IMR-90 (cell line): Measurements from ENCODE around the gene SLC9A3. TPM values are rescaled to one million over a fixed set of nuclear protein-coding genes. Genes with fewer than 3 reads are reported as not detected.

Experiments
- ATAC-seq: fragments of 200-7000 bp; cut with Tn5 transposase; 2 replicates; pipeline ENCODE4 v1.9.1; 2020; ENCODE audit warnings: low read depth, mild to moderate bottlenecking, moderate library complexity
- BruUV-seq: library from RNA; stranded (reverse); fragments of 400-500 nt; replicated peaks from 2 replicates; lab custom pipeline; 2021; lab: Mats Ljungman, UMichigan
- CTCF ChIA-PET: fragments of 300-600 bp; formaldehyde crosslinking; extraction: SDS; loops from one replicate; lab custom pipeline; 2021; ENCODE audit warnings: antibody characterized with exemption; lab: Yijun Ruan, JAX
- POLR2A ChIA-PET: fragments of 300-600 bp; sonication (Branson Sonifier 250); formaldehyde crosslinking; loops from one replicate; lab custom pipeline; 2022; ENCODE audit warnings: antibody characterized with exemption; ENCODE audit not compliant: unreplicated experiment; lab: Charles Lee
- DNase-seq: peaks from one replicate; pipeline ENCODE4 v3.0.0; 2013
- H2AFZ ChIP-seq: replicated peaks from 2 replicates; pipeline ENCODE3; 2013; ENCODE audit warnings: low read length, mild to moderate bottlenecking; ENCODE audit not compliant: poor library complexity
- H2AK5ac ChIP-seq: 2 replicates; pipeline ENCODE4 v1.6.1; 2013; ENCODE audit warnings: low read depth, low read length, inconsistent platforms
- H2AK9ac ChIP-seq: replicated peaks from 2 replicates; pipeline ENCODE3; 2013; ENCODE audit warnings: mild to moderate bottlenecking, low read depth, low read length, moderate library complexity; ENCODE audit not compliant: poor library complexity
- H2BK120ac ChIP-seq: 2 replicates; pipeline ENCODE4 v1.6.1; 2013; ENCODE audit warnings: low read depth, low read length, inconsistent platforms
- H2BK15ac ChIP-seq: 3 replicates; pipeline ENCODE4 v1.6.1; 2013; ENCODE audit warnings: low read depth, low read length, inconsistent platforms
- H2BK20ac ChIP-seq: 2 replicates; pipeline ENCODE4 v1.6.1; 2013; ENCODE audit warnings: low read depth, mild to moderate bottlenecking, inconsistent platforms, low read length, moderate library complexity
- H2BK5ac ChIP-seq: 2 replicates; pipeline ENCODE4 v1.6.1; 2013; ENCODE audit warnings: mild to moderate bottlenecking, low read depth, low read length, inconsistent platforms; ENCODE audit not compliant: poor library complexity, severe bottlenecking
- H3K14ac ChIP-seq: replicated peaks from 2 replicates; pipeline ENCODE4 v1.6.1; 2013; ENCODE audit warnings: low read depth, low read length, inconsistent platforms
- H3K18ac ChIP-seq: 2 replicates; pipeline ENCODE4 v1.6.1; 2013; ENCODE audit warnings: low read depth, low read length, control low read depth
- H3K23ac ChIP-seq: 2 replicates; pipeline ENCODE4 v1.6.1; 2013; ENCODE audit warnings: low read depth, low read length, inconsistent platforms
- H3K27ac ChIP-seq: 2 replicates; pipeline ENCODE4 v1.5.1; 2013; ENCODE audit warnings: mild to moderate bottlenecking, control low read depth, low read length; ENCODE audit not compliant: insufficient read depth
- H3K27me3 ChIP-seq: 2 replicates; pipeline ENCODE4 v1.6.1; 2013; ENCODE audit warnings: low read length; ENCODE audit not compliant: control insufficient read depth, insufficient read depth
- H3K36me3 ChIP-seq: 2 replicates; pipeline ENCODE4 v1.6.1; 2013; ENCODE audit warnings: low read length, mixed read lengths; ENCODE audit not compliant: control insufficient read depth, insufficient read depth
- H3K4ac ChIP-seq: 2 replicates; pipeline ENCODE4 v1.6.1; 2013; ENCODE audit warnings: low read depth, low read length, inconsistent platforms
- H3K4me1 ChIP-seq: 2 replicates; pipeline ENCODE4 v1.6.1; 2013; ENCODE audit warnings: low read length, mixed read lengths; ENCODE audit not compliant: control insufficient read depth, insufficient read depth
- H3K4me2 ChIP-seq: 2 replicates; pipeline ENCODE4 v1.6.1; 2013; ENCODE audit warnings: low read depth, mild to moderate bottlenecking, control low read depth, low read length, moderate library complexity
- H3K4me3 ChIP-seq: 2 replicates; pipeline ENCODE4 v1.5.1; 2013; ENCODE audit warnings: low read depth, mild to moderate bottlenecking, control low read depth, low read length, moderate library complexity; ENCODE audit not compliant: insufficient read depth
- H3K56ac ChIP-seq: 2 replicates; pipeline ENCODE4 v1.6.1; 2013; ENCODE audit warnings: low read length, inconsistent platforms; ENCODE audit not compliant: insufficient read depth; ENCODE audit errors: extremely low read depth
- H3K79me1 ChIP-seq, 2 experiments: 2 replicates each; pipeline ENCODE4 v1.6.1; 2013; ENCODE audit warnings: low read length in 2 of 2, inconsistent platforms in 1 of 2, low read depth in 1 of 2
- H3K9ac ChIP-seq: 2 replicates; pipeline ENCODE4 v1.6.1; 2013; ENCODE audit warnings: low read depth, low read length, control low read depth
- H3K9me1 ChIP-seq: 2 replicates; pipeline ENCODE4 v1.6.1; 2013; ENCODE audit warnings: low read length, inconsistent platforms; ENCODE audit not compliant: insufficient read depth
- H3K9me3 ChIP-seq: 2 replicates; pipeline ENCODE4 v1.6.1; 2013; ENCODE audit warnings: low read length; ENCODE audit not compliant: control insufficient read depth, insufficient read depth
- H4K20me1 ChIP-seq: 2 replicates; pipeline ENCODE4 v1.6.1; 2013; ENCODE audit warnings: low read length, inconsistent platforms; ENCODE audit not compliant: insufficient read depth
- H4K5ac ChIP-seq: 2 replicates; pipeline ENCODE4 v1.6.1; 2013; ENCODE audit warnings: mild to moderate bottlenecking, low read depth, low read length, control low read depth
- H4K8ac ChIP-seq, 2 experiments: 2 replicates each; pipeline ENCODE4 v1.6.1; 2013; ENCODE audit warnings: low read depth in 2 of 2, low read length in 2 of 2, control low read depth in 1 of 2, inconsistent platforms in 1 of 2
- H4K91ac ChIP-seq: 2 replicates; pipeline ENCODE4 v1.6.1; 2013; ENCODE audit warnings: low read depth, low read length, inconsistent platforms; ENCODE audit not compliant: insufficient read depth
- BHLHE40 ChIP-seq: fragments of 150-350 bp; IDR thresholded peaks from 2 replicates; pipeline ENCODE4 v1.6.1; 2016; ENCODE audit warnings: mild to moderate bottlenecking, low read depth, low read length
- CEBPB ChIP-seq: IDR thresholded peaks from 2 replicates; pipeline ENCODE4 v1.6.1; 2012; ENCODE audit warnings: low read depth, low read length, improper control_type of control experiment
- FOS ChIP-seq: fragments of 150-350 bp; IDR thresholded peaks from 2 replicates; pipeline ENCODE4 v1.6.1; 2016; ENCODE audit warnings: low read depth, low read length
- MAZ ChIP-seq: IDR thresholded peaks from 2 replicates; pipeline ENCODE4 v1.6.1; 2012; ENCODE audit warnings: low read depth, mild to moderate bottlenecking, low read length, improper control_type of control experiment, moderate library complexity, borderline replicate concordance
- RAD21 ChIP-seq: IDR thresholded peaks from 2 replicates; pipeline ENCODE4 v1.6.1; 2012; ENCODE audit warnings: low read length, improper control_type of control experiment
- SMC3 ChIP-seq: fragments of 150-350 bp; IDR thresholded peaks from 2 replicates; pipeline ENCODE4 v1.6.1; 2016; ENCODE audit warnings: low read depth, mild to moderate bottlenecking, antibody characterized with exemption, low read length, moderate library complexity
- WGBS, 2 experiments: methylation state at CpG; one replicate each; pipeline versions ENCODE4 v1.1.5 to v1.1.7; 2013; ENCODE audit warnings: missing lambda C conversion rate in 2 of 2; ENCODE audit not compliant: insufficient read length in 1 of 2; ENCODE audit errors: extremely low coverage in 2 of 2; 5-methylcytosine and 5-hydroxymethylcytosine counted together
- dilution Hi-C: fragments of 300-500 bp; cut with HindIII; formaldehyde crosslinking; loops from one replicate; pipeline ENCODE4 v1.14.3; 2018; ENCODE audit warnings: low sequenced_read_pairs; ENCODE audit not compliant: unreplicated experiment
- in situ Hi-C: fragments of 300-500 bp; cut with MboI; formaldehyde crosslinking; loops from 3 replicates; pipeline ENCODE4 v1.14.3; 2019; ENCODE audit warnings: low sequenced_read_pairs, inconsistent platforms, mixed read lengths
- intact Hi-C: fragments of 100-400 bp; cut with micrococcal nuclease; formaldehyde crosslinking; loops from 2 replicates; pipeline ENCODE4 v1.10.0; 2022
- polyA plus RNA-seq, 3 experiments: library from polyadenylated mRNA; depleted of rRNA; stranded (reverse); fragments of >200 nt; gene quantifications; 2 replicates each; pipeline ENCODE4 v1.2.3, GENCODE V29; 2012; ENCODE audit warnings: low replicate concordance in 1 of 3
- total RNA-seq: library from RNA; depleted of rRNA; stranded (reverse); fragments of >200 nt; gene quantifications from 2 replicates; pipeline ENCODE4 v1.2.3, GENCODE V29; 2012
- TF ChIP-seq, protein P1 (sequence below): fragments of 150-350 bp; IDR thresholded peaks from 2 replicates; pipeline ENCODE4 v1.6.1; 2017; ENCODE audit warnings: mild to moderate bottlenecking, antibody characterized with exemption, low read length, low read depth

Gene SLC9A3
- total and polyA plus RNA-seq, 2 of the 4 experiments (the other 2 are of a cell fraction), result 0.72 to 1.5 TPM

DNA sequence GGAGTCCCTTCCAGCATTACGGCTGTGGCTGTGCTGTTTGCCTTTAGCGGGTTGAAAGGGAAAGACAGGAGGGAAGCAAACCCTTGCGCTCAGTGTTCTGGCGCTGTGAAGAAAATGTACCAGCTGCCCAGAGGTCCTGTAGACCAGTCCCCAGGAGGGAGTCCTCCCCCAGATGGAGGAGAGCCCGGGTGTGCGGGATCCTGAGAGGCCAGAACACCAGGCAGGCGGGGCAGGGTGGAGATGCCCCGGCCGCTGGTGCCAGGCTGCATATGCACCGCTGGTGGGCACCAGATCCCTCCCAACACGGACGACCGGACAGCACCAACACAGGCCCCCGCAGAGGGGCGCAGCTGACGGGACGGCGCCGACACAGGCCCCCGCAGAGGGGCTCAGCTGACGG, 37.2 kb upstream of the SLC9A3 start:
- H2BK5ac ChIP-seq, result no peak overlapping the region
- no peak overlapping the region for H3K18ac ChIP-seq
- 19% methylated on average over 12 of the region's 21 CpGs; no CpG with 5 or more reads in 1 of the 2 experiments for WGBS, 2 experiments
- no peak overlapping the region for H2AFZ ChIP-seq
- H3K9ac ChIP-seq, result no peak overlapping the region
- no peaks in the 10 kb centered on the region for H3K9me1 ChIP-seq
- no peak overlapping the region for H2BK120ac ChIP-seq
- H3K36me3 ChIP-seq, result no peaks in the 10 kb centered on the region
- no peak overlapping the region for H3K23ac ChIP-seq
- TF ChIP-seq, protein P1, sequence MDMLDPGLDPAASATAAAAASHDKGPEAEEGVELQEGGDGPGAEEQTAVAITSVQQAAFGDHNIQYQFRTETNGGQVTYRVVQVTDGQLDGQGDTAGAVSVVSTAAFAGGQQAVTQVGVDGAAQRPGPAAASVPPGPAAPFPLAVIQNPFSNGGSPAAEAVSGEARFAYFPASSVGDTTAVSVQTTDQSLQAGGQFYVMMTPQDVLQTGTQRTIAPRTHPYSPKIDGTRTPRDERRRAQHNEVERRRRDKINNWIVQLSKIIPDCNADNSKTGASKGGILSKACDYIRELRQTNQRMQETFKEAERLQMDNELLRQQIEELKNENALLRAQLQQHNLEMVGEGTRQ, result no peak
- TF ChIP-seq MAZ, result no peak
- TF ChIP-seq RAD21, result no peak
- TF ChIP-seq FOS, result no peak
- no peak for TF ChIP-seq SMC3
- TF ChIP-seq BHLHE40, result no peak
- no peak for TF ChIP-seq CEBPB
- no peak overlapping the region for H2BK15ac ChIP-seq
- in situ Hi-C loops, result no loop called here
- H3K4ac ChIP-seq, result no peak overlapping the region
- ChIA-PET POLR2A (no interaction called here), CTCF (interaction anchor here (0.7 kb wide), 1 partner anchor 12 kb away, joined by 5 read pairs; no protein-coding TSS in a partner anchor)
- H4K5ac ChIP-seq, result no peak overlapping the region
- H3K4me3 ChIP-seq, result no peak overlapping the region
- no peaks in the 10 kb centered on the region; the same call in 1 of the 2 replicates for H3K4me1 ChIP-seq
- peaks cover 23% of the 10 kb centered on the region for H3K27me3 ChIP-seq
- no peak overlapping the region for H4K8ac ChIP-seq
- no peak overlapping the region for H3K14ac ChIP-seq
- no peak overlapping the region for H2AK9ac ChIP-seq
- H3K27ac ChIP-seq, result no peak overlapping the region
- H4K20me1 ChIP-seq, result no peaks in the 10 kb centered on the region
- H2AK5ac ChIP-seq, result no peak overlapping the region
- H3K56ac ChIP-seq, result no peak overlapping the region
- BruUV-seq, result no TSS peak
- dilution Hi-C loops, result no loop called here
- H3K4me2 ChIP-seq, result no peak overlapping the region
- ATAC-seq (peak; percentile 42), DNase-seq (no peak)
- H3K79me1 ChIP-seq, result no peaks in the 10 kb centered on the region
- intact Hi-C loops, result no loop called here
- H4K91ac ChIP-seq, result no peak overlapping the region
- no peak overlapping the region for H2BK20ac ChIP-seq
- H3K9me3 ChIP-seq, result no peaks in the 10 kb centered on the region; the same call in 1 of the 2 replicates
